ENCODE data around the gene NKX6-1.

The NKX6-1 gene

GRCh38 chr4:84480082-84480481, 19.0 kb downstream of the NKX6-1 start:
- TF ChIP-seq CTCF (conservative IDR thresholded peaks at IDR 0.05; ENCODE audit: low read depth, low read length) = no peak
- no peak for DNase-seq (ENCODE audit: low read depth)
- no peak overlapping the region for H3K4me3 ChIP-seq (ENCODE audit: low read length)

- no peak overlapping the region for H3K4me3 ChIP-seq (ENCODE audit: low read length)
- no peak for TF ChIP-seq CTCF (conservative IDR thresholded peaks at IDR 0.05; ENCODE audit: low read depth, low read length)
- DNase-seq (ENCODE audit: low read depth) = no peak
Measured at GRCh38 chr4:84479663-84480062, 19.4 kb downstream of the NKX6-1 start.

DNA sequence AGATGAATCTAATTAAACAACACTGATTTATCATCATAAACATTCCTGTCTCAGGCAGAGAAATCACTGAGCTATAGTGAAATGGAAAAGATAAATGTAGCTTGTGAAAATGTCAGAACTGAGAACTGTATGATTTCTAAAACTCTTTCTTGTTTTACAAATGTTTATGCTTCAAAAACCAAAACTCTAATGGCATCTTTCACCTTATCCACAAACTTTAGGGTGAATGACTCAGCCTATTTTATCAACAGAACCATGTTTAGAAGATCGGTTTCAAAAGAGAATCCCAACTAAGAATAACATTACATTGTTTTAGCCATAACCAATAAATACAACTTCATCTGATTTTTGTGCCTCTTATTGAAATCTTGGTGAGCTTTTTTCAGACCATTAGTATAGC, 21.4 kb downstream of the NKX6-1 start:
- DNase-seq (ENCODE audit: low read depth) = no peak
- no peak for TF ChIP-seq CTCF (conservative IDR thresholded peaks at IDR 0.05; ENCODE audit: low read depth, low read length)
- no peak overlapping the region for H3K4me3 ChIP-seq (ENCODE audit: low read length)

GRCh38 chr4:84474107-84474506, 25.0 kb downstream of the NKX6-1 start:
- no peak overlapping the region for H3K4me3 ChIP-seq (ENCODE audit: low read length)
- DNase-seq (ENCODE audit: low read depth) = no peak
- no peak for TF ChIP-seq CTCF (conservative IDR thresholded peaks at IDR 0.05; ENCODE audit: low read depth, low read length)

- no peak overlapping the region for H3K4me3 ChIP-seq (ENCODE audit: low read length)
- no peak for TF ChIP-seq CTCF (conservative IDR thresholded peaks at IDR 0.05; ENCODE audit: low read depth, low read length)
- DNase-seq (ENCODE audit: low read depth) = no peak
Measured at GRCh38 chr4:84472154-84472553, 26.9 kb downstream of the NKX6-1 start.

DNA sequence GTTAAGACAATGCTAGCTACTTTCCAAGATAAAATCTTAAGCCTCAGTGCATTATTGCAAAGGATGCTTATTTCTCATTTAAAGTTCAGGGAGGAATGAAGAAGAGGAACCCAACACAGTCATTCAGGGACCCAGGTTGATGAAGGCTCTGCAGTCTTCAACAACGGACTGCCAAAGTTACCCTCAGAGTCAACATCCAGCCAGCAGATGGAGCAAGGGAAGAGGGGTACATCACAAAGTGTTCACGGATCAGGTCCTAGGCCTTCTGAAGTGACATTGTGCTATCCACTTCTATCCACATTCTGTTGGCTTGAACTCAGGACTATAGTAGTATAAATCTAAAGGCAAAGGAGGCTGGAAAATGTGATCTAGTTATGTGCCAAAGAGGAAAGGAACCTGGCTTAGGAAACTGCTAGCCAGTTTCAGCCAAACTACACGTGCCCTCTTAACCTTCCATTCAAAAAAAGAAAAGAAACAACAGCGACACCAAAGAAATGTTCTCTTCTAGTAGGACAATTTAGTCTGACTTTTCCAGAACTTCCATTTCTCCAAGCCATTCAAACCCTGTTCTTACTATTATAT, 28.8 kb downstream of the NKX6-1 start:
- no peak for TF ChIP-seq CTCF (conservative IDR thresholded peaks at IDR 0.05; ENCODE audit: low read depth, low read length)
- DNase-seq (ENCODE audit: low read depth) = no peak
- no peak overlapping the region for H3K4me3 ChIP-seq (ENCODE audit: low read length)

DNA sequence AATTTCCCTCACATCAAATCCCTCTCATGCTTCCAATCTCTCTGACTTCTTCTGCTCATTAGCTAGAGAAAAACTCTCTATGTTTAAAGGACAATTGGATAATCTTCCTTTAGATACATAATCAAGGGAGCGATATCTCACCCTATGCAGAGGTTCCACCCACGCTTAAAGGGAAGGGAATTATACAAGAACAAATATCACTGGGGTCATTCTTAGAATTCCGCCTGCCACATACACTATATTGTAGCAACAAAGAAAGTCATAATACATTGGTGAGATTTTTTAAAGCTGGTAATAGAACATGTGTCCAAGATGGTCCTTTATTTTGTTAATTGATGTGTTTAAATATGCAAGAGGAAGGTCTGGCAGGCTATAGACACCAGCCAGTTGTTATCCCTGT, 31.5 kb downstream of the NKX6-1 start:
- H3K4me3 ChIP-seq (ENCODE audit: low read length) = no peak overlapping the region
- no peak for TF ChIP-seq CTCF (conservative IDR thresholded peaks at IDR 0.05; ENCODE audit: low read depth, low read length)
- no peak for DNase-seq (ENCODE audit: low read depth)

All from retinal pigment epithelial cell (primary cell).